Caco-2 (cell line): ENCODE measurements around the gene HCN3. TPM values are rescaled to one million over a fixed set of nuclear protein-coding genes. Genes with fewer than 3 reads are reported as not detected.

Source experiments
- BruUV-seq: library from RNA; stranded (reverse); fragments of 400-500 nt; replicated peaks from 2 replicates; lab custom pipeline; 2021; lab: Mats Ljungman, UMichigan
- CTCF ChIA-PET: fragments of 300-600 bp; sonication (Branson Sonifier 250); formaldehyde crosslinking; loops from one replicate; lab custom pipeline; 2022; ENCODE audit warnings: antibody characterized with exemption; lab: Charles Lee
- POLR2A ChIA-PET: fragments of 300-600 bp; sonication (Branson Sonifier 250); formaldehyde crosslinking; loops from one replicate; lab custom pipeline; 2022; ENCODE audit warnings: antibody characterized with exemption; lab: Charles Lee
- DNase-seq, 2 experiments: peaks; one replicate each; pipeline versions ENCODE4 v3.0.0 to v3.0.0-alpha.2; 2020 to 2022
- H3K27me3 ChIP-seq: replicated peaks from 2 replicates; pipeline ENCODE4 v1.6.0; 2011; ENCODE audit warnings: low read length; ENCODE audit not compliant: control insufficient read depth, insufficient read depth
- H3K36me3 ChIP-seq: 2 replicates; pipeline ENCODE4 v1.5.1; 2011; ENCODE audit warnings: low read length; ENCODE audit not compliant: control insufficient read depth, insufficient read depth
- H3K4me1 ChIP-seq: fragments of 250-450 bp; sonication (Bioruptor Pico); 2 replicates; pipeline ENCODE4 v1.5.1; 2020; ENCODE audit warnings: mild to moderate bottlenecking
- H3K4me3 ChIP-seq: 2 replicates; pipeline ENCODE4 v1.5.1; 2011; ENCODE audit warnings: low read depth, mild to moderate bottlenecking, control low read depth, low read length
- H3K9me3 ChIP-seq: fragments of 250-450 bp; sonication (Bioruptor Pico); 2 replicates; pipeline ENCODE4 v1.5.1; 2020; ENCODE audit warnings: mild to moderate bottlenecking, moderate library complexity
- H3K27ac Mint-ChIP-seq: one replicate; pipeline ENCODE4 v1.8.0; 2022; ENCODE audit warnings: mixed read lengths; ENCODE audit not compliant: unreplicated experiment
- H3K27me3 Mint-ChIP-seq: one replicate; pipeline ENCODE4 v1.8.0; 2022; ENCODE audit warnings: mixed read lengths; ENCODE audit not compliant: insufficient read depth, unreplicated experiment
- H3K36me3 Mint-ChIP-seq: one replicate; pipeline ENCODE4 v1.8.0; 2022; ENCODE audit warnings: mild to moderate bottlenecking, mixed read lengths; ENCODE audit not compliant: insufficient read depth, unreplicated experiment
- H3K4me1 Mint-ChIP-seq: one replicate; pipeline ENCODE4 v1.8.0; 2022; ENCODE audit warnings: low read depth, mixed read lengths; ENCODE audit not compliant: unreplicated experiment
- H3K4me3 Mint-ChIP-seq: one replicate; pipeline ENCODE4 v1.8.0; 2022; ENCODE audit warnings: mild to moderate bottlenecking, moderate library complexity, mixed read lengths; ENCODE audit not compliant: unreplicated experiment
- H3K9me3 Mint-ChIP-seq: one replicate; pipeline ENCODE4 v1.8.0; 2022; ENCODE audit warnings: mixed read lengths; ENCODE audit not compliant: unreplicated experiment
- CTCF ChIP-seq, 2 experiments: fragments of 200-600 bp in 1 of 2; IDR thresholded peaks; 1 replicate in 1 of 2; 2 replicates in 1 of 2; pipeline versions ENCODE4 v1.5.1 to v1.8.0; 2011 to 2022; ENCODE audit warnings: antibody characterized with exemption in 1 of 2, control low read depth in 1 of 2, inconsistent platforms in 1 of 2, low read depth in 1 of 2, low read length in 1 of 2, mild to moderate bottlenecking in 1 of 2, moderate library complexity in 1 of 2; ENCODE audit not compliant: insufficient read depth in 1 of 2, severe bottlenecking in 1 of 2, unreplicated experiment in 1 of 2
- intact Hi-C: fragments of 100-400 bp; cut with micrococcal nuclease; formaldehyde crosslinking; loops from one replicate; pipeline ENCODE4 v1.10.0; 2022; ENCODE audit not compliant: unreplicated experiment
- total RNA-seq: library from RNA; stranded (reverse); gene quantifications from 2 replicates; pipeline ENCODE4 v1.2.3, GENCODE V29; 2022

HCN3 gene
- total RNA-seq, 1 experiment from 2014 or later, result 8.8 TPM

GRCh38 chr1:155241841-155242264 lies 35.4 kb upstream of the HCN3 start:
- CTCF ChIA-PET, result interaction anchor here (0.6 to 1.3 kb wide), 2 partner anchors 35 to 75 kb away, joined by 3 to 6 read pairs; no protein-coding TSS in a partner anchor
- intact Hi-C loops, result loop anchor here (5.0 kb wide), 1 partner anchor 50 kb away; no protein-coding TSS in a partner anchor
- Mint-ChIP-seq H3K4me3 (peak overlapping the region; percentile 71), H3K4me1 (peaks cover 24% of the 10 kb centered on the region), H3K27ac (peak overlapping the region; percentile 74), H3K27me3 (peaks cover 3% of the 10 kb centered on the region), H3K36me3 (peaks cover 17% of the 10 kb centered on the region), H3K9me3 (no peaks in the 10 kb centered on the region)
- Histone ChIP-seq H3K27me3 (no peaks in the 10 kb centered on the region), H3K4me3 (no peak overlapping the region), H3K9me3 (no peaks in the 10 kb centered on the region), H3K4me1 (peaks cover 6% of the 10 kb centered on the region; the same call in 1 of the 2 replicates), H3K36me3 (no peaks in the 10 kb centered on the region)
- DNase-seq, result no peak
- no TSS peak for BruUV-seq
- POLR2A ChIA-PET, result no interaction called here
- TF ChIP-seq CTCF (IDR thresholded peaks at IDR 0.05; ENCODE audit: insufficient read depth in 1 of 2, low read depth in 1 of 2, low read length in 1 of 2, severe bottlenecking in 1 of 2, unreplicated experiment in 1 of 2), result no peak

- Mint-ChIP-seq H3K4me1 (peaks cover 24% of the 10 kb centered on the region), H3K36me3 (peaks cover 17% of the 10 kb centered on the region), H3K27me3 (peaks cover 3% of the 10 kb centered on the region), H3K9me3 (no peaks in the 10 kb centered on the region), H3K27ac (peak overlapping the region; percentile 31), H3K4me3 (peak overlapping the region; percentile 70)
- intact Hi-C loops, result loop anchor here (5.0 kb wide), 1 partner anchor 51 kb away; no protein-coding TSS in a partner anchor
- TF ChIP-seq CTCF (IDR thresholded peaks at IDR 0.05; ENCODE audit: insufficient read depth in 1 of 2, low read depth in 1 of 2, low read length in 1 of 2, severe bottlenecking in 1 of 2, unreplicated experiment in 1 of 2), result no peak
- H3K36me3 ChIP-seq, result no peaks in the 10 kb centered on the region
- H3K4me3 ChIP-seq, result peak overlapping the region; percentile 70
- BruUV-seq, result no TSS peak
- peak in 1 of 2 experiments; percentile 23 for DNase-seq
- ChIA-PET POLR2A (no interaction called here), CTCF (no interaction called here)
- peaks cover 6% of the 10 kb centered on the region; the same call in 1 of the 2 replicates for H3K4me1 ChIP-seq
- H3K9me3 ChIP-seq, result no peaks in the 10 kb centered on the region
- no peaks in the 10 kb centered on the region for H3K27me3 ChIP-seq
Measured at GRCh38 chr1:155242805-155243358, 34.4 kb upstream of the HCN3 start.

DNA sequence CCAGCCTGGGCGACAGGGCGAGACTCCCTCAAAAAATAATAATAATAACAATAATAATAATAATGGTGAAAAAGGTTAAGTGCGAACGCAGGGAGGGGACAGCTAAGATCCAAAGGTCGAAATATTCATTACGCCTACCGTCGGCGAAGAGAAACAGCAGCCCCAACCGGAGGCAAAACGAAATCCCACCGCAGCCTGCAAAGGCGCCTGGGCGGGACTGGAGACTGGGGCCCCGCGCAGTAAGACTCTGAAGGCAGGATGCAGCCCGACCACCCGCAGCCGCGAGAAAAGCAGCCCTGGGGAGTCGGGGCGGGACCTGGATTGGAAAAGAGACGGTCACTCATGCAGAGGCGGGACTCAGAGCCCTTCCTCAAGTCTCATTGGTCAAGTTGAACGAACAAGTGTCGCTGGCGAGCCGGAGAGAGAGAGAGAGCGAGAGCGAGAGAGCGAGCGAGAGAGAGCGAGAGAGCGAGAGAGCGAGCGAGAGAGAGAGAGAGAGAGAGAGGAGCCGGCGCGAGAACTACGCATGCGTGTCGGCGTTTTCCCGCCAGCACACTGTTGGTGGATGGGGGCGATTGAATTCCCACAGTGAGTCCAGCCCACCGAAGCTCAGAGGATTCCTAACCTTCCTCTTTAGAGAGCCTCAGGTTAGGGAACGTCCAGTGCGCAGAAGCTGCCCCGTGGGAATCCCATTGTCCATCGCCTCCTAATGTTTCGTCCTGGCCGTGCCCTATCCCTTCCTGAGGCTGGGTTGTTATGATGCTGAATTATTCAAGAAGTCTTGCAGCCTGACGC lies 32.7 kb upstream of the HCN3 start:
- H3K36me3 ChIP-seq, result no peaks in the 10 kb centered on the region
- Mint-ChIP-seq H3K4me3 (peak overlapping the region; percentile 70), H3K27me3 (peaks cover 3% of the 10 kb centered on the region), H3K4me1 (peaks cover 24% of the 10 kb centered on the region), H3K36me3 (peaks cover 17% of the 10 kb centered on the region), H3K27ac (peak overlapping the region; percentile 71), H3K9me3 (no peaks in the 10 kb centered on the region)
- CTCF ChIA-PET, result interaction anchor here (1.9 to 2.3 kb wide), 4 partner anchors 29 to 72 kb away, joined by 6 to 10 read pairs (median 8); partner anchors contain the start of genes CLK2 and KRTCAP2
- peak overlapping the region; percentile 70 for H3K4me3 ChIP-seq
- no peaks in the 10 kb centered on the region for H3K9me3 ChIP-seq
- DNase-seq, result peak; percentile 98 to 99
- TF ChIP-seq CTCF (IDR thresholded peaks at IDR 0.05; ENCODE audit: insufficient read depth in 1 of 2, low read depth in 1 of 2, low read length in 1 of 2, severe bottlenecking in 1 of 2, unreplicated experiment in 1 of 2), result no peak
- no peaks in the 10 kb centered on the region for H3K27me3 ChIP-seq
- peaks cover 6% of the 10 kb centered on the region; the same call in 1 of the 2 replicates for H3K4me1 ChIP-seq
- intact Hi-C loops, result loop anchor here (1.0 to 5.0 kb wide), 4 partner anchors 17 to 52 kb away; partner anchors contain the start of genes CLK2 and THBS3
- BruUV-seq, result no TSS peak
- POLR2A ChIA-PET, result interaction anchor here (0.6 to 1.5 kb wide), 5 partner anchors 17 to 38 kb away, joined by 3 to 10 read pairs (median 4); partner anchors contain the start of genes CLK2 and SCAMP3
